ENCODE data around the gene GOLT1A. TPM values are rescaled to one million over a fixed set of nuclear protein-coding genes. Genes with fewer than 3 reads are reported as not detected.

The GOLT1A gene
- total RNA-seq, 1 experiment from 2014 or later, result not detected

DNA sequence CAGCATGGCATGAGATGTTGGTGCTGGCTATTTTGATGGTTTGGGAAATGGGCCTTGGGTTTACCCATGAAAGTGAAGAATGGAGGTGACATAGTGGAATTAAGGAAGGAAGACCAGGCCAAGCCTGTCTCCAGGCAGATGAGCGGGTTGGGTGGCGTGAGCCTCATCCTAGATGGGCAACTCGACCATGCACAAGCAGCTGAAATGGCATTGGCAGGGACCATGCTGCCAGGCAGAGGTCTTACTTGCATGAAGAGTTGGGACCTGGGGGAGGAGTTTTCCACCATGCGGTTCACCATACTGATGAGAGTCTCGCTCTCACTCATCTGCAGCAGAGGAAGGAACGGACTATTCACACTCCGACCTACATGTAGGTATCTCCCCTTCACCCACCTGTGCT is 37.5 kb upstream of the GOLT1A start:
- Histone ChIP-seq H3K4me2 (ENCODE audit: low read depth, low read length, poor library complexity, severe bottlenecking) (no peak overlapping the region), H3K4me1 (ENCODE audit: low read length) (no peaks in the 10 kb centered on the region), H3K9me2 (replicated peaks; ENCODE audit: insufficient read depth, low read length) (no peaks in the 10 kb centered on the region), H3K9me3 (ENCODE audit: low read length) (no peaks in the 10 kb centered on the region), H4K20me1 (ENCODE audit: insufficient read depth, low read depth, low read length) (no peaks in the 10 kb centered on the region), H3K4me3 (ENCODE audit: low read length) (no peak overlapping the region), H3K27me3 (ENCODE audit: low read length) (no peaks in the 10 kb centered on the region), H3K27ac (ENCODE audit: low read length) (no peak overlapping the region), H3K79me2 (ENCODE audit: low read length) (no peaks in the 10 kb centered on the region), H3K36me3 (ENCODE audit: insufficient read depth, low read length) (no peaks in the 10 kb centered on the region), H3K9ac (ENCODE audit: low read length) (no peak overlapping the region), H2AFZ (ENCODE audit: low read length) (no peak overlapping the region)
- no peak for DNase-seq

GRCh38 chr1:204250428-204251030 is 36.7 kb upstream of the GOLT1A start:
- H3K9me3 ChIP-seq (ENCODE audit: low read length), result no peaks in the 10 kb centered on the region
- no peak overlapping the region for H2AFZ ChIP-seq (ENCODE audit: low read length)
- no peaks in the 10 kb centered on the region for H3K79me2 ChIP-seq (ENCODE audit: low read length)
- H3K4me1 ChIP-seq (ENCODE audit: low read length), result no peaks in the 10 kb centered on the region
- no peaks in the 10 kb centered on the region for H3K36me3 ChIP-seq (ENCODE audit: insufficient read depth, low read length)
- no peak for DNase-seq
- no peak overlapping the region for H3K9ac ChIP-seq (ENCODE audit: low read length)
- H3K27ac ChIP-seq (ENCODE audit: low read length), result no peak overlapping the region
- H3K4me3 ChIP-seq (ENCODE audit: low read length), result no peak overlapping the region
- no peak overlapping the region for H3K4me2 ChIP-seq (ENCODE audit: low read depth, low read length, poor library complexity, severe bottlenecking)
- H3K9me2 ChIP-seq (replicated peaks; ENCODE audit: insufficient read depth, low read length), result no peaks in the 10 kb centered on the region
- H3K27me3 ChIP-seq (ENCODE audit: low read length), result no peaks in the 10 kb centered on the region
- H4K20me1 ChIP-seq (ENCODE audit: insufficient read depth, low read depth, low read length), result no peaks in the 10 kb centered on the region

DNA sequence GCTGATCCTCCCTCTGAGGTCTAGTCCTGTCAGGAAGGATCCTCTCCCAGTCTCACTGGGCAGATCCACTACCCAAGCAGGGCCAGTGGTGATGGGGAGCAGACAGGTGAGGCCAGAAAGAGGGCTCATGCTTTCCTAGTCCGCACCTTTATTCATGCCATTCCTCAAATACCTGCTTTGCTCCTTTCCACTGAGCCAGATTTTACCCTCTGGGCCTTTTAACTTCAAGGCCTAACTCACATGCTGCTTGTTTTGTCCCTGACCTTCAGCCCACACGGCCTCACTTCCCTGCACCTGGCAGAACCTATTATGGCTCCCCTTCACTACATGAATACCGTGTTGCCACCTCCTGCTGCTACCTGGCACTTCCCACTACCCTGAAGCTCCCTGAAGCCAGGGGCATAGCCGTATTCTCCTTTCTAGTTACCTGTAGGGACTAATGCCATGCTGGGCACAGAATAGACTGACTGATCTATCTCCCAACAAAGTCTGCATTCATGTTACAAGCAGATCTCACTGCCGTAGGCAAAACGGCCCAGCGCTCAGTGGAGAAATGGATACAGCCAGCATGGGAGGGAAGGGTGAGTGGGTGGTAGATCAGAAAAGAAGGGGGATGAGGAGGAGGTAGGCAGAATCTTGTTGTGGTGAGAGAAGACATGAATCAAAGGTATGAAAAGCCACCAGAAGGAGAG is 36.1 kb upstream of the GOLT1A start:
- Histone ChIP-seq H4K20me1 (ENCODE audit: insufficient read depth, low read depth, low read length) (no peaks in the 10 kb centered on the region), H3K9ac (ENCODE audit: low read length) (no peak overlapping the region), H3K4me2 (ENCODE audit: low read depth, low read length, poor library complexity, severe bottlenecking) (no peak overlapping the region), H3K9me3 (ENCODE audit: low read length) (no peaks in the 10 kb centered on the region), H3K27me3 (ENCODE audit: low read length) (no peaks in the 10 kb centered on the region), H3K27ac (ENCODE audit: low read length) (no peak overlapping the region), H2AFZ (ENCODE audit: low read length) (no peak overlapping the region), H3K36me3 (ENCODE audit: insufficient read depth, low read length) (no peaks in the 10 kb centered on the region), H3K4me3 (ENCODE audit: low read length) (no peak overlapping the region), H3K4me1 (ENCODE audit: low read length) (no peaks in the 10 kb centered on the region), H3K79me2 (ENCODE audit: low read length) (no peaks in the 10 kb centered on the region), H3K9me2 (replicated peaks; ENCODE audit: insufficient read depth, low read length) (no peaks in the 10 kb centered on the region)
- DNase-seq, result no peak

GRCh38 chr1:204248954-204249353 is 35.2 kb upstream of the GOLT1A start:
- Histone ChIP-seq H3K9me3 (ENCODE audit: low read length) (no peaks in the 10 kb centered on the region), H3K9me2 (replicated peaks; ENCODE audit: insufficient read depth, low read length) (no peaks in the 10 kb centered on the region), H3K27ac (ENCODE audit: low read length) (no peak overlapping the region), H2AFZ (ENCODE audit: low read length) (no peak overlapping the region), H3K4me3 (ENCODE audit: low read length) (no peak overlapping the region), H3K4me2 (ENCODE audit: low read depth, low read length, poor library complexity, severe bottlenecking) (no peak overlapping the region), H3K27me3 (ENCODE audit: low read length) (no peaks in the 10 kb centered on the region), H3K79me2 (ENCODE audit: low read length) (no peaks in the 10 kb centered on the region), H3K36me3 (ENCODE audit: insufficient read depth, low read length) (no peaks in the 10 kb centered on the region), H3K9ac (ENCODE audit: low read length) (no peak overlapping the region), H3K4me1 (ENCODE audit: low read length) (no peaks in the 10 kb centered on the region), H4K20me1 (ENCODE audit: insufficient read depth, low read depth, low read length) (no peaks in the 10 kb centered on the region)
- DNase-seq, result no peak

DNA sequence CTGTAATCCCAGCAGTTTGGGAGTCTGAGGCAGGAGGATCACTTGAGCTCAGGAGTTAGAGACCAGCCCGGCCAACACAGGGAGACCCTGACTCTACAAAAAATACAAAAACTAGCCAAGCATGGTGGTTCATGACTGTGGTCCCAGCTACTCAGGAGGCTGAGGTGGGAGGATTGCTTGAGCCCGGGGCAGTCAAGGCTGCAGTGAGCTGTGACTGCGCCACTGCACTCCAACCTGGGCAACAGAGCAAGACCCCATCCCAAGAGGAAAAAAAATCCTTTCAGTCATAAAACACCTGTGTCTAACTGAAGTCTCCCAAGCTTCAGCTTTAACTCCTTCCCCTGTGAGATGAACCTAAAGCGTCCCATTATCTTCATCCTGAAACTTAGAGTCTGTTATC is 33.1 kb upstream of the GOLT1A start:
- Histone ChIP-seq H3K4me1 (ENCODE audit: low read length) (no peaks in the 10 kb centered on the region), H3K27ac (ENCODE audit: low read length) (no peak overlapping the region), H3K27me3 (ENCODE audit: low read length) (no peaks in the 10 kb centered on the region), H3K4me3 (ENCODE audit: low read length) (no peak overlapping the region), H2AFZ (ENCODE audit: low read length) (no peak overlapping the region), H3K36me3 (ENCODE audit: insufficient read depth, low read length) (no peaks in the 10 kb centered on the region), H4K20me1 (ENCODE audit: insufficient read depth, low read depth, low read length) (no peaks in the 10 kb centered on the region), H3K4me2 (ENCODE audit: low read depth, low read length, poor library complexity, severe bottlenecking) (no peak overlapping the region), H3K9ac (ENCODE audit: low read length) (no peak overlapping the region), H3K79me2 (ENCODE audit: low read length) (no peaks in the 10 kb centered on the region), H3K9me2 (replicated peaks; ENCODE audit: insufficient read depth, low read length) (no peaks in the 10 kb centered on the region), H3K9me3 (ENCODE audit: low read length) (no peaks in the 10 kb centered on the region)
- DNase-seq, result no peak

DNA sequence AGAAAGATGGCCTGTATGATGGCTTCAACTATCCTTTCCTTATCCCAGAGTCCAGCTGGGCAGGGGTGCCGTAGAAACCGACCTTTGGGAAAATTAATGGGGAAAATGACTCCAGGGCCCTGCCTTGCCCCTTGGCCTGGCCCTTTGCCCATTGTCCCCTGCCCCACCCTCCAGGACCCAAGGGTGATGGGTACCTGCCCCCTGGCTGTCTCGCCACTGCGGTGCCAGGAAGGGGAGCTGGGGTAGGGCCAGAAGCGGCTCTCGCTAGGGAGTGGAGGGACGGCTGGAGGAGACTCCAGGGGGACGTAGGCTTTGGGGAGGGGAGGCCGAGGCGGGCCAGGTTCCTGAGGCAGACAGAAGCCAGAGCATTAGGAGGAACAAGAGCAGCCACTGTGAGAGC is 29.1 kb upstream of the GOLT1A start:
- DNase-seq, result no peak
- no peaks in the 10 kb centered on the region for H3K4me1 ChIP-seq (ENCODE audit: low read length)
- H2AFZ ChIP-seq (ENCODE audit: low read length), result no peak overlapping the region
- no peak overlapping the region for H3K27ac ChIP-seq (ENCODE audit: low read length)
- H3K9me3 ChIP-seq (ENCODE audit: low read length), result no peaks in the 10 kb centered on the region
- no peaks in the 10 kb centered on the region for H3K9me2 ChIP-seq (replicated peaks; ENCODE audit: insufficient read depth, low read length)
- no peak overlapping the region for H3K9ac ChIP-seq (ENCODE audit: low read length)
- H3K4me2 ChIP-seq (ENCODE audit: low read depth, low read length, poor library complexity, severe bottlenecking), result no peak overlapping the region
- no peak overlapping the region for H3K4me3 ChIP-seq (ENCODE audit: low read length)
- no peaks in the 10 kb centered on the region for H4K20me1 ChIP-seq (ENCODE audit: insufficient read depth, low read depth, low read length)
- no peaks in the 10 kb centered on the region for H3K27me3 ChIP-seq (ENCODE audit: low read length)
- H3K79me2 ChIP-seq (ENCODE audit: low read length), result no peaks in the 10 kb centered on the region
- no peaks in the 10 kb centered on the region for H3K36me3 ChIP-seq (ENCODE audit: insufficient read depth, low read length)

- no peak overlapping the region for H3K9ac ChIP-seq (ENCODE audit: low read length)
- no peaks in the 10 kb centered on the region for H3K9me3 ChIP-seq (ENCODE audit: low read length)
- H2AFZ ChIP-seq (ENCODE audit: low read length), result no peak overlapping the region
- H3K4me1 ChIP-seq (ENCODE audit: low read length), result no peaks in the 10 kb centered on the region
- no peak for DNase-seq
- H3K27ac ChIP-seq (ENCODE audit: low read length), result no peak overlapping the region
- H4K20me1 ChIP-seq (ENCODE audit: insufficient read depth, low read depth, low read length), result no peaks in the 10 kb centered on the region
- H3K4me2 ChIP-seq (ENCODE audit: low read depth, low read length, poor library complexity, severe bottlenecking), result no peak overlapping the region
- H3K36me3 ChIP-seq (ENCODE audit: insufficient read depth, low read length), result no peaks in the 10 kb centered on the region
- no peaks in the 10 kb centered on the region for H3K9me2 ChIP-seq (replicated peaks; ENCODE audit: insufficient read depth, low read length)
- H3K27me3 ChIP-seq (ENCODE audit: low read length), result no peaks in the 10 kb centered on the region
- H3K4me3 ChIP-seq (ENCODE audit: low read length), result no peak overlapping the region
- H3K79me2 ChIP-seq (ENCODE audit: low read length), result no peaks in the 10 kb centered on the region
Measured at GRCh38 chr1:204241914-204242313, 28.1 kb upstream of the GOLT1A start.

DNA sequence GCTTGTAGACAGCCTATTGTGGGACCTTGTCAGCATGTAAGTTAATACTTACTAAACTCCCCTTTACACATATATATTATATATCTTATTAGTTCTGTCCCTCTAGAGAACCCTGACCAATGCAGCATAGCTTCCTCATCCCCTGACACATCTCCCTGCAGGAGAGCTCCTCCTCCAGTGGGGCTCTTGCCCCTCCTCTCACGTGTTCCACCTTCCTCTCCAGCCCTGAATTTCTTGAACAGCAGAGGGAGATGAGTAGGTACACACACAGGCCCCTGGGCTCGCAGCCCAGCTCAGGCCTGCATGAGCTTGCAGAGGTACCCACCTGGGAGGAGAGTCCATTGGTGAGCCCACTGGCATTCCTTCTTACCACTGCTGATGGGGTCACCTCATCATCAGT is 27.3 kb upstream of the GOLT1A start:
- peak; percentile 45 for DNase-seq
- no peaks in the 10 kb centered on the region for H4K20me1 ChIP-seq (ENCODE audit: insufficient read depth, low read depth, low read length)
- H3K4me3 ChIP-seq (ENCODE audit: low read length), result no peak overlapping the region
- no peaks in the 10 kb centered on the region for H3K9me2 ChIP-seq (replicated peaks; ENCODE audit: insufficient read depth, low read length)
- no peak overlapping the region for H3K4me2 ChIP-seq (ENCODE audit: low read depth, low read length, poor library complexity, severe bottlenecking)
- no peaks in the 10 kb centered on the region for H3K9me3 ChIP-seq (ENCODE audit: low read length)
- H3K27ac ChIP-seq (ENCODE audit: low read length), result no peak overlapping the region
- no peaks in the 10 kb centered on the region for H3K4me1 ChIP-seq (ENCODE audit: low read length)
- H3K9ac ChIP-seq (ENCODE audit: low read length), result no peak overlapping the region
- H3K27me3 ChIP-seq (ENCODE audit: low read length), result no peaks in the 10 kb centered on the region
- no peaks in the 10 kb centered on the region for H3K36me3 ChIP-seq (ENCODE audit: insufficient read depth, low read length)
- no peak overlapping the region for H2AFZ ChIP-seq (ENCODE audit: low read length)
- H3K79me2 ChIP-seq (ENCODE audit: low read length), result no peaks in the 10 kb centered on the region

Data from Karpas-422 (cell line).